Measurements from ENCODE around the gene NECAB3.

- TF ChIP-seq EZH2phosphoT487 (IDR thresholded peaks at IDR 0.05; ENCODE audit: borderline replicate concordance, low read length) (no peak), CTCF (IDR thresholded peaks at IDR 0.05; ENCODE audit: low read depth, low read length, poor library complexity, severe bottlenecking) (no peak)
These were observed 25.0 kb downstream of the NECAB3 start for GRCh38 chr20:33649201-33649681.

All from DOHH2 (cell line).